A549 (cell line): ENCODE measurements around the gene FERMT1. TPM values are rescaled to one million over a fixed set of nuclear protein-coding genes. Genes with fewer than 3 reads are reported as not detected.

Experiments
- ATAC-seq, 2 experiments: fragments of 200-7000 bp in 1 of 2; fragments of >200 bp in 1 of 2; cut with Nextera tagmentation in 1 of 2; cut with Tn5 transposase in 1 of 2; 3 replicates each; pipeline versions ENCODE4 v1.8.0 to v1.9.1; 2018 to 2020; ENCODE audit warnings: mild to moderate bottlenecking in 1 of 2, moderate library complexity in 1 of 2
- CTCF ChIA-PET: fragments of 300-600 bp; sonication (Branson Sonifier 250); formaldehyde crosslinking; extraction: SDS; loops from one replicate; lab custom pipeline; 2021; ENCODE audit warnings: antibody characterized with exemption, inconsistent platforms; lab: Yijun Ruan, JAX
- POLR2A ChIA-PET: fragments of 350-600 bp; formaldehyde crosslinking; extraction: SDS; loops from one replicate; lab custom pipeline; 2021; ENCODE audit warnings: antibody characterized with exemption, inconsistent platforms; lab: Yijun Ruan, JAX
- DNase-seq, 2 experiments: peaks; one replicate each; pipeline versions ENCODE4 v3.0.0 to v3.0.0-alpha.2; 2011 to 2016; ENCODE audit warnings: low read depth in 1 of 2, low spot score in 1 of 2
- FAIRE-seq: peaks from 2 replicates; lab custom pipeline; 2011; peaks lifted over from hg19 to GRCh38; lab: Jason Lieb, UNC
- H3K27ac ChIP-seq, 2 experiments: fragments of >200 bp; sonication (Bioruptor Twin); formaldehyde crosslinking; 3 replicates each; pipeline ENCODE4 v1.5.1; 2016 to 2017
- H3K4me1 ChIP-seq: fragments of >200 bp; sonication (Bioruptor Twin); formaldehyde crosslinking; 3 replicates; pipeline ENCODE4 v1.6.1; 2016
- H3K4me2 ChIP-seq: fragments of >200 bp; sonication (Bioruptor Twin); formaldehyde crosslinking; 3 replicates; pipeline ENCODE4 v1.6.1; 2016
- H3K4me3 ChIP-seq: fragments of >200 bp; sonication (Bioruptor Twin); formaldehyde crosslinking; 3 replicates; pipeline ENCODE4 v1.5.1; 2016
- H3K9me3 ChIP-seq: fragments of >200 bp; sonication (Bioruptor Twin); formaldehyde crosslinking; 3 replicates; pipeline ENCODE4 v1.6.1; 2016
- CHD2 ChIP-seq: fragments of 150-350 bp; IDR thresholded peaks from 2 replicates; pipeline ENCODE4 v1.6.1; 2014; ENCODE audit warnings: low read length; ENCODE audit not compliant: partially characterized antibody
- EHF ChIP-seq: fragments of 250-450 bp; sonication (Bioruptor Pico); IDR thresholded peaks from 2 replicates; pipeline ENCODE4 v1.5.0; 2020; ENCODE audit warnings: mild to moderate bottlenecking
- ESRRA ChIP-seq: fragments of 150-350 bp; IDR thresholded peaks from 2 replicates; pipeline ENCODE4 v1.6.1; 2014; ENCODE audit warnings: mild to moderate bottlenecking, low read length, borderline replicate concordance
- FOSL2 ChIP-seq, 2 experiments: fragments of 450-650 bp in 1 of 2; fragments of >200 bp in 1 of 2; sonication (Bioruptor Twin) in 1 of 2; formaldehyde crosslinking; IDR thresholded peaks; 2 replicates each; pipeline versions ENCODE4 v1.5.0 to v1.6.1; 2016 to 2020; ENCODE audit warnings: mild to moderate bottlenecking in 1 of 2, moderate library complexity in 1 of 2
- FOXS1 ChIP-seq: fragments of 250-450 bp; sonication (Bioruptor Pico); IDR thresholded peaks from 2 replicates; pipeline ENCODE4 v1.5.0; 2020; ENCODE audit warnings: mild to moderate bottlenecking, moderate library complexity
- GATA3 ChIP-seq: IDR thresholded peaks from 2 replicates; pipeline ENCODE4 v1.6.1; 2012; ENCODE audit warnings: borderline replicate concordance
- HDAC2 ChIP-seq: fragments of 200-600 bp; sonication (generic); IDR thresholded peaks from 2 replicates; pipeline ENCODE4 v1.6.1; 2016
- HOXA7 ChIP-seq: fragments of 250-450 bp; sonication (Bioruptor Pico); IDR thresholded peaks from 2 replicates; pipeline ENCODE4 v1.5.0; 2020; ENCODE audit warnings: mild to moderate bottlenecking, moderate library complexity
- HOXB5 ChIP-seq: fragments of 250-450 bp; sonication (Bioruptor Pico); IDR thresholded peaks from 2 replicates; pipeline ENCODE4 v1.5.0; 2020; ENCODE audit warnings: mild to moderate bottlenecking, moderate library complexity
- JUNB ChIP-seq: fragments of >200 bp; sonication (Bioruptor Twin); formaldehyde crosslinking; IDR thresholded peaks from 2 replicates; pipeline ENCODE4 v1.6.1; 2016
- KDM5A ChIP-seq: fragments of 200-600 bp; sonication (generic); IDR thresholded peaks from 2 replicates; pipeline ENCODE4 v1.6.1; 2016; ENCODE audit warnings: antibody characterized with exemption, mild to moderate bottlenecking
- NPAS2 ChIP-seq: fragments of 250-450 bp; sonication (Bioruptor Pico); IDR thresholded peaks from 2 replicates; pipeline ENCODE4 v1.8.0; 2022; ENCODE audit warnings: mild to moderate bottlenecking, moderate library complexity, borderline replicate concordance
- POLR2A ChIP-seq: IDR thresholded peaks from 2 replicates; pipeline ENCODE4 v1.6.1; 2012; ENCODE audit warnings: mild to moderate bottlenecking, low read length
- TFCP2L1 ChIP-seq: fragments of 250-450 bp; sonication (Bioruptor Pico); IDR thresholded peaks from 2 replicates; pipeline ENCODE4 v1.5.0; 2021; ENCODE audit warnings: mild to moderate bottlenecking
- ZC3H11A ChIP-seq: fragments of 450-650 bp; IDR thresholded peaks from 2 replicates; pipeline ENCODE4 v1.6.1; 2014; ENCODE audit warnings: antibody characterized with exemption, mild to moderate bottlenecking
- ZFP36 ChIP-seq: fragments of 450-650 bp; IDR thresholded peaks from 2 replicates; pipeline ENCODE4 v1.6.1; 2014; ENCODE audit warnings: borderline replicate concordance; ENCODE audit not compliant: partially characterized antibody
- ZSCAN20 ChIP-seq: fragments of 250-450 bp; sonication (Bioruptor Pico); IDR thresholded peaks from 2 replicates; pipeline ENCODE4 v1.8.0; 2022; ENCODE audit warnings: mild to moderate bottlenecking, moderate library complexity
- WGBS: methylation state at CpG from one replicate; pipeline ENCODE4 v1.1.6; 2017; ENCODE audit errors: missing lambda C conversion rate; 5-methylcytosine and 5-hydroxymethylcytosine counted together
- polyA plus RNA-seq, 4 experiments: library from polyadenylated mRNA; depleted of rRNA in 3 of 4; stranded (reverse); fragments of >200 nt; fragmentation: RNase III in 1 of 4; extraction: RNeasy Plus Mini Kit Qiagen cat#74134 plus additional on column Dnase treatment in 1 of 4; gene quantifications; 2 replicates in 3 of 4; 3 replicates in 1 of 4; pipeline ENCODE4 v1.2.3, GENCODE V29; 2011 to 2017
- TF ChIP-seq, protein P1 (sequence below): fragments of >200 bp; sonication (Bioruptor Twin); formaldehyde crosslinking; IDR thresholded peaks from 2 replicates; pipeline ENCODE4 v1.6.1; 2016
- TF ChIP-seq, protein P2 (sequence below): fragments of 250-450 bp; sonication (Bioruptor Pico); IDR thresholded peaks from 2 replicates; pipeline ENCODE4 v1.5.0; 2021; ENCODE audit warnings: mild to moderate bottlenecking, moderate library complexity, borderline replicate concordance
- TF ChIP-seq, protein P3 (sequence below): fragments of 250-450 bp; sonication (Bioruptor Pico); IDR thresholded peaks from 2 replicates; pipeline ENCODE4 v1.5.0; 2020; ENCODE audit warnings: low read depth, mild to moderate bottlenecking, moderate library complexity
- TF ChIP-seq, protein P4 (sequence below): fragments of >200 bp; sonication (Bioruptor Twin); formaldehyde crosslinking; IDR thresholded peaks from 3 replicates; pipeline ENCODE4 v1.6.1; 2016
- TF ChIP-seq, protein P5 (sequence below): IDR thresholded peaks from 2 replicates; pipeline ENCODE4 v1.6.1; 2012

The FERMT1 gene
- polyA plus RNA-seq, 2 of the 4 experiments (the other 2 are of a cell fraction), result 12.7 to 19.1 TPM

DNA sequence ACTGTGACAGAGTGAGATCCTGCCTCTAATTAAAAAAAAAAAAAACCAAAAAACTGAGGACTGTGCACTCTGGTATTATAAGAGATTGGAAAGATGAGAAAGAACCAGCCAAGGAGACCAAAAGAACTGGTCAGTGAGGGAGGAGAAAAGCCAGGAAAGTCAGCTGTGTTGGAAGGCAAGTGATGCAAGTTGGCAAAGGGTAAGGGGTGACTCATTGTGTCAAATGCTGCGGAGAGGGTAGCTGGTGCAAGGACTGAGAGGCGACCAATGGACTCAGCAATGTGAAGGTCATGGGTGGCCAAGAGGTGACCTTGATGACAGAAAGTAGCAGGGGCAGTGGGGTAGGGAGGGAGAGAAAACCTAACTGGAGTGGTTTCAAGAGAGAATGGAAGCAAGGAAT lies 41.6 kb downstream of the FERMT1 start:
- ChIA-PET CTCF (interaction anchor here (0.9 to 4.8 kb wide), 2 partner anchors 552 to 556 kb away, joined by 3 to 40 read pairs; no protein-coding TSS in a partner anchor), POLR2A (no interaction called here)
- no peaks in the 10 kb centered on the region for H3K4me1 ChIP-seq
- ATAC-seq (no peak), FAIRE-seq (no peak), DNase-seq (no peak)
- H3K4me3 ChIP-seq, result no peak overlapping the region
- TF ChIP-seq HOXA7 (no peak), FOSL2 (IDR thresholded peaks at IDR 0.05) (no peak), FOSL2 (CRISPR knock-in tag; IDR thresholded peaks at IDR 0.05) (0 out of 2 replicates have a peak, but pooled peaks have one; percentile 13), GATA3 (no peak)
- no peaks in the 10 kb centered on the region for H3K9me3 ChIP-seq
- H3K4me2 ChIP-seq, result no peak overlapping the region
- no peak overlapping the region for H3K27ac ChIP-seq
- WGBS, result 62% methylated on average over 2 of the region's 2 CpGs

DNA sequence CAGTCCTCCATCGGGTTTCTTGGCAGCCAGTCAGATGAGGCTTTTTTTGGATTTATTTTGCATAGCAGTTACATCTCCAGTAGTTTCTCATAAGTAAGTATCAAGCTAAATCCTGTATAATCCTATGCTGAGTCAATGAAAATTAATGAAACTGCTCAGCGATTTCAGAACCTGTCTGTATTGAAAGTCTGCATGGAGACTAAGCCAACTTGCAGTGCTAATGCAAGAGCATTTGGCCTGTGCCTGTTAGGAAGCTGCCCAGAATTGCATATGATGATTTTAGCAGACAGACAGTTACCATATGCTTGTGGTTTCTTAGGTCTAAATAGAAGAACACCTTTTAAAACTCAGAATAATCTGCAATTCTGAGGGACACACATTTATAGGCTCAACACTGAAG lies 43.8 kb downstream of the FERMT1 start:
- peak; percentile 39 for FAIRE-seq
- POLR2A ChIA-PET, result no interaction called here
- no peak for TF ChIP-seq GATA3
- DNase-seq, result no peak
- Histone ChIP-seq H3K4me1 (0 out of 3 replicates have a peak, but pooled peaks cover 3% of the 10 kb centered on the region), H3K9me3 (no peaks in the 10 kb centered on the region), H3K27ac (no peak overlapping the region), H3K4me2 (no peak overlapping the region), H3K4me3 (no peak overlapping the region)
- no peak for ATAC-seq
- WGBS, result 73% methylated on average over 2 of the region's 2 CpGs
- CTCF ChIA-PET, result interaction anchor here (0.7 to 9.2 kb wide), 14 partner anchors 8 to 1901 kb away, joined by 3 to 153 read pairs (median 6); no protein-coding TSS in a partner anchor

DNA sequence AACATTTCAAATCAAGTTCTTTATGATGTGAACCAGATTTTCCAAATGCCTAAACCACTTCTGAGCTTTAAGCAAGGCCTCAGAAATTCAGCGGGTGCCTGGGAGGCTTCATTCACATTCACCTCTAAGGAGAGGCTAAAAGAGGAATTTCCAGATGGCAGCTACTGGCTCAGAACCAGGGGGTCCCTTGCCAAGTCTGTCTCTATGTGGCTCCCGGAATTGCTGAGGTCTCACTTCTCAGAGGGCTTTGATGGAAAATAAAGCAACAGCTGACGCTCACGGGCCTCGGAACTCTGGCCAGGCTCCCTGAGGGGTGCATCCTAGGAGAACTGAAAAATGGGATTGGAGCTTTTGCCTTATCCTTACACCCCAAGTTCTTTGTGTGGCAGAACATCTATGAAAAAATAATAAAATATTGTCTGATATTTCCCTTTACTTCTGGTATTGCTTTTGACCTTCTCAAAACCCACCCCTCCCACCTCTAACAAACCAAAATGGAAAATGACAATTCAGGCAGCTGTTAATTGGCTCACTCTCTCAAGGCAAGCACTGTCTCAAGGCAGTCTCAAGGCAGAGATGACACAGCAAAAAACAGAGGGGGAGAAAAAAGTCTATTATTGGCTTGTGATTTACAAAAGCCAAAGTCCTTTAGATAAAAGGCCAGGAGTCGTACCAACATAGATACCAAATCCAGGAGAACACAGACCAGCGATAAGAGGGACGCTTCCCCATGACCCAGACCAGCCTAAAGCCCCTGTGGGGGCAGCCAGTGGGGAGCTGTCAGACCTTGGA lies 47.2 kb downstream of the FERMT1 start:
- ATAC-seq, result no peak
- Histone ChIP-seq H3K4me2 (no peak overlapping the region), H3K4me1 (0 out of 3 replicates have a peak, but pooled peaks cover 3% of the 10 kb centered on the region), H3K9me3 (no peaks in the 10 kb centered on the region), H3K27ac (0 out of 6 replicates have a peak overlapping the region, but pooled peaks of 1 of the 2 experiments have one; percentile 35), H3K4me3 (no peak overlapping the region)
- CTCF ChIA-PET, result interaction anchor here (0.6 to 9.2 kb wide), 13 partner anchors 8 to 967 kb away, joined by 3 to 153 read pairs (median 4); no protein-coding TSS in a partner anchor
- POLR2A ChIA-PET, result no interaction called here
- no peak for DNase-seq
- 91% methylated on average over 8 of the region's 8 CpGs for WGBS
- no peak for FAIRE-seq
- TF ChIP-seq ZFP36 (no peak), TFCP2L1 (CRISPR knock-in tag) (no peak), ESRRA (no peak), NPAS2 (CRISPR knock-in tag) (no peak), ZC3H11A (no peak), ZSCAN20 (no peak), POLR2A (no peak), KDM5A (no peak), HOXB5 (CRISPR knock-in tag) (no peak), FOXS1 (CRISPR knock-in tag) (no peak), EHF (CRISPR knock-in tag) (no peak), CHD2 (no peak), JUNB (no peak), HDAC2 (no peak)
- TF ChIP-seq, protein P1, sequence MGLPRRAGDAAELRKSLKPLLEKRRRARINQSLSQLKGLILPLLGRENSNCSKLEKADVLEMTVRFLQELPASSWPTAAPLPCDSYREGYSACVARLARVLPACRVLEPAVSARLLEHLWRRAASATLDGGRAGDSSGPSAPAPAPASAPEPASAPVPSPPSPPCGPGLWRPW, result no peak
- TF ChIP-seq, protein P2, sequence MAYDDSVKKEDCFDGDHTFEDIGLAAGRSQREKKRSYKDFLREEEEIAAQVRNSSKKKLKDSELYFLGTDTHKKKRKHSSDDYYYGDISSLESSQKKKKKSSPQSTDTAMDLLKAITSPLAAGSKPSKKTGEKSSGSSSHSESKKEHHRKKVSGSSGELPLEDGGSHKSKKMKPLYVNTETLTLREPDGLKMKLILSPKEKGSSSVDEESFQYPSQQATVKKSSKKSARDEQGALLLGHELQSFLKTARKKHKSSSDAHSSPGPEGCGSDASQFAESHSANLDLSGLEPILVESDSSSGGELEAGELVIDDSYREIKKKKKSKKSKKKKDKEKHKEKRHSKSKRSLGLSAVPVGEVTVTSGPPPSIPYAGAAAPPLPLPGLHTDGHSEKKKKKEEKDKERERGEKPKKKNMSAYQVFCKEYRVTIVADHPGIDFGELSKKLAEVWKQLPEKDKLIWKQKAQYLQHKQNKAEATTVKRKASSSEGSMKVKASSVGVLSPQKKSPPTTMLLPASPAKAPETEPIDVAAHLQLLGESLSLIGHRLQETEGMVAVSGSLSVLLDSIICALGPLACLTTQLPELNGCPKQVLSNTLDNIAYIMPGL (CRISPR knock-in tag), result no peak
- TF ChIP-seq, protein P3, sequence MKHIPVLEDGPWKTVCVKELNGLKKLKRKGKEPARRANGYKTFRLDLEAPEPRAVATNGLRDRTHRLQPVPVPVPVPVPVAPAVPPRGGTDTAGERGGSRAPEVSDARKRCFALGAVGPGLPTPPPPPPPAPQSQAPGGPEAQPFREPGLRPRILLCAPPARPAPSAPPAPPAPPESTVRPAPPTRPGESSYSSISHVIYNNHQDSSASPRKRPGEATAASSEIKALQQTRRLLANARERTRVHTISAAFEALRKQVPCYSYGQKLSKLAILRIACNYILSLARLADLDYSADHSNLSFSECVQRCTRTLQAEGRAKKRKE (CRISPR knock-in tag), result no peak
- TF ChIP-seq, protein P4, sequence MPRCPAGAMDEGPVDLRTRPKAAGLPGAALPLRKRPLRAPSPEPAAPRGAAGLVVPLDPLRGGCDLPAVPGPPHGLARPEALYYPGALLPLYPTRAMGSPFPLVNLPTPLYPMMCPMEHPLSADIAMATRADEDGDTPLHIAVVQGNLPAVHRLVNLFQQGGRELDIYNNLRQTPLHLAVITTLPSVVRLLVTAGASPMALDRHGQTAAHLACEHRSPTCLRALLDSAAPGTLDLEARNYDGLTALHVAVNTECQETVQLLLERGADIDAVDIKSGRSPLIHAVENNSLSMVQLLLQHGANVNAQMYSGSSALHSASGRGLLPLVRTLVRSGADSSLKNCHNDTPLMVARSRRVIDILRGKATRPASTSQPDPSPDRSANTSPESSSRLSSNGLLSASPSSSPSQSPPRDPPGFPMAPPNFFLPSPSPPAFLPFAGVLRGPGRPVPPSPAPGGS, result no peak
- TF ChIP-seq, protein P5, sequence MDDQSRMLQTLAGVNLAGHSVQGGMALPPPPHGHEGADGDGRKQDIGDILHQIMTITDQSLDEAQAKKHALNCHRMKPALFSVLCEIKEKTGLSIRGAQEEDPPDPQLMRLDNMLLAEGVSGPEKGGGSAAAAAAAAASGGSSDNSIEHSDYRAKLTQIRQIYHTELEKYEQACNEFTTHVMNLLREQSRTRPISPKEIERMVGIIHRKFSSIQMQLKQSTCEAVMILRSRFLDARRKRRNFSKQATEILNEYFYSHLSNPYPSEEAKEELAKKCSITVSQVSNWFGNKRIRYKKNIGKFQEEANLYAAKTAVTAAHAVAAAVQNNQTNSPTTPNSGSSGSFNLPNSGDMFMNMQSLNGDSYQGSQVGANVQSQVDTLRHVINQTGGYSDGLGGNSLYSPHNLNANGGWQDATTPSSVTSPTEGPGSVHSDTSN, result no peak
- TF ChIP-seq, all 56 proteins: peak for 0
